Measurements from ENCODE around the gene SETDB1. TPM values are rescaled to one million over a fixed set of nuclear protein-coding genes. Genes with fewer than 3 reads are reported as not detected.

SETDB1 gene
- total and polyA plus RNA-seq, 8 donors, result 33.1 to 96.6 (median 90.0) TPM

DNA sequence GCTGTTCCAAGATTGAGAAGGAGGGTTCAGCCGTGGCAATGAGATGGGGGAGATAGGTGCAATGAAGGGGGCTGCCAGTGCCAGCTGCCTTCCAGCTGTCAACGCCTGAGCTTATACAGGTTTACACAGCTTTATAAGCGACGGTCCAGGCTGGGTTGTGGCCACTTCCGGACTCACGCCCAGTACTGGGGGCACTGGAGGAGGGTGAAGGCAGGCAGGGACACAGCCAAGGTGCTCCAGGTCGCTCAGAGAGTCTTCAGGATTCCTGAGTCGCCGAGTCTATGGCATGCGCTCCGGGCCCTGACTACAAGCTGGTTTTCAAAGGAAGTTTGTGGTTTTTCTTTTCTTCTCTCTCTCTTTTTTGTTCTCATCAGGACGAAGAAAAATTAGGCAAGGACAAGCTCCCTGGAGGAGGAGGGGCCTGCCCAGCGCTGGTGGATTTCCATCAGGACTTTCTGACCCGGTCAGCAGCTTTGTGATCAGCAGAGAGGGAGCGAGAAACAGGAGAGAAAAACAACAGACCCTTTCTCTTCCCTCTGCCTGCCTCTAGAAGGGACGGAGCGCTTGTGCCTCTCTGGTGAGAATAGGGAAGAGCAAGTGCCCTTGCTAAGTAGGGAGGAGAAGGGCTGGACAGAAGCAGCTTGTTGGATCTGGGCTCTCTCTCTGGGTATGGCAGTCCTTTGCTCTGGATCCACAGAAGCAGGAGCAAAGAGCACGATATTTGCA, 80.3 kb downstream of the SETDB1 start, which contains the start of gene MINDY1:
Gene MINDY1 (minus strand): TSS at position 576 of the 726 bp plus-strand sequence. CDS start 4,285 bp downstream, outside the sequence.
- H3K4me1 ChIP-seq, result peaks cover 40 to 87% of the 10 kb centered on the region in 2 donors
- H3K9me3 ChIP-seq, result no peaks in the 10 kb centered on the region
- intact Hi-C loops (cut with DNase I), result no loop called here
- H3K27ac ChIP-seq, result peak within 1 kb of the TSS; percentile 94 to 96
- H3K27me3 ChIP-seq, result no peaks in the 10 kb centered on the region
- peak; percentile 72 to 88 (median 78) for DNase-seq
- TF ChIP-seq, protein P1, sequence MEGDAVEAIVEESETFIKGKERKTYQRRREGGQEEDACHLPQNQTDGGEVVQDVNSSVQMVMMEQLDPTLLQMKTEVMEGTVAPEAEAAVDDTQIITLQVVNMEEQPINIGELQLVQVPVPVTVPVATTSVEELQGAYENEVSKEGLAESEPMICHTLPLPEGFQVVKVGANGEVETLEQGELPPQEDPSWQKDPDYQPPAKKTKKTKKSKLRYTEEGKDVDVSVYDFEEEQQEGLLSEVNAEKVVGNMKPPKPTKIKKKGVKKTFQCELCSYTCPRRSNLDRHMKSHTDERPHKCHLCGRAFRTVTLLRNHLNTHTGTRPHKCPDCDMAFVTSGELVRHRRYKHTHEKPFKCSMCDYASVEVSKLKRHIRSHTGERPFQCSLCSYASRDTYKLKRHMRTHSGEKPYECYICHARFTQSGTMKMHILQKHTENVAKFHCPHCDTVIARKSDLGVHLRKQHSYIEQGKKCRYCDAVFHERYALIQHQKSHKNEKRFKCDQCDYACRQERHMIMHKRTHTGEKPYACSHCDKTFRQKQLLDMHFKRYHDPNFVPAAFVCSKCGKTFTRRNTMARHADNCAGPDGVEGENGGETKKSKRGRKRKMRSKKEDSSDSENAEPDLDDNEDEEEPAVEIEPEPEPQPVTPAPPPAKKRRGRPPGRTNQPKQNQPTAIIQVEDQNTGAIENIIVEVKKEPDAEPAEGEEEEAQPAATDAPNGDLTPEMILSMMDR (IDR thresholded peaks at IDR 0.05), result peak; percentile 27 to 38
- H3K4me3 ChIP-seq, result peak within 1 kb of the TSS; percentile 58
- ATAC-seq, result peak; percentile 66
- no peaks in the 10 kb centered on the region for H3K36me3 ChIP-seq

DNA sequence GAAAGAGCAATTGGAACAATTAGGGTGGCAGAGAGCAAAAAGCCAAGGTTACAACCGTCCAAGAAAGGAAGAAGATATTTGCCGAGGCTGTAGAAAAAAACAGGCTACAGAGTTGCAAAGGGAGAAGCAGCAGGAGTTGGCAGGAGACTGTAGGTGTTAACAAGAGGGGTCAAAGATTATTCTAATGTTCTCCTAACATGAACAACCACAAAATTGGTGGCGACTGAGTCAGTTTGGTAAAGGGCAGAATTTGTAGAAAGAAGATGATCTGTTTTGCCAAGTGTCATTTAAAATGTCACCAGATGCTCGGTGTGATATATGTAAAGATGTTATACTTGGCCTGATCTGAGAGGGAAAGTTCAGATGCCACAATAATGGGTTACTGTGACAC, 81.7 kb downstream of the SETDB1 start:
- intact Hi-C loops (cut with DNase I), result no loop called here
- H3K27me3 ChIP-seq, result no peaks in the 10 kb centered on the region
- peak overlapping the region; percentile 94 to 96 for H3K27ac ChIP-seq
- peaks cover 47 to 76% of the 10 kb centered on the region in 2 donors for H3K4me1 ChIP-seq
- no peak for DNase-seq
- ATAC-seq, result no peak
- no peaks in the 10 kb centered on the region for H3K36me3 ChIP-seq
- TF ChIP-seq, protein P1 (IDR thresholded peaks at IDR 0.05), result no peak
- peak overlapping the region; percentile 65 to 66 for H3K4me3 ChIP-seq
- H3K9me3 ChIP-seq, result no peaks in the 10 kb centered on the region

DNA sequence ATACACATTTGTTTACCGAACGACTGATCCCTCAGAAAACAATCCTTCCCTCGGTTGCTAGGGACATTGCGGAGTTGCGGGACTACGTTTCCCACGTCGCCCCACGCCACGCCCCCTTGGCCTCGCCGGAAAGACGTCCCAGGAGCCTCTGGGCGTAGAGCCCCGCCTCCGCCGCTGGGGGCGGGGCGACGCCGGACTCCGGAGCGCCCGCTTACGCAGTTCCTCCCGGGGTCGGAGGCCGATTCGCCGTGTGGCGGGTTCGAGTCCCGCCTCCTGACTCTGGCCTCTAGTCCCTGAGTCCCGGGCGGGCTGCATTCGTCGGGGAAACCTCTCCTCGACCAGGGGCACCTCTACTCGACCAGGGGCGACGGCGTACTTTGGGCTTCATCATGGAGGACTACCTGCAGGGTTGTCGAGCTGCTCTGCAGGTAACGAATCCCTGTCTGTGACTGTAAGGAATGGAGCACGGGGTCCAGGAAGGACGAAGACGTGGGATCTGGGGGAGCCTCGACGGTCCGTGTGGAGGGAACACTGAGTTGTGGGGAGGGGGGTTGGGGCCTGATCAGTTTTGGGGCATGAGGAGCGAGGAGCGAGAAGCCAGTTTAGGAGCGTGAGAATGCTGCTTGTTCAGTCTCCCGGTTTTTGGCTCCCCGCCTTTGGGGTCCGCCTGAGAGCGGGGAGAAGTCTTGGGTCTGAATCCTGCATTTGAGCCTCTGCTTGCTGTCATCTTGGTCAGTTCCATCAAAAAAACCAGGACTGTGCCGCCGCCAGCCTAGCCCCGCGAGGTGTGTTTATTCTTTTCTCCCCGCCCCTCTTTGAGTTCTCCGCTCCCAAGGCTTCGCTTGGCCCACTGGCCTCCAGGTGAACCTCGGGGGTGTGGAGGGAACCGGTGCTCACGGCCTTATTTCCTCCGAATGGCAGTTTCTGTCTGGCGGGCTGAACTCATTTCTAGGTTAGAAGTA, 82.4 kb downstream of the SETDB1 start, which contains the start of gene PRUNE1:
Gene PRUNE1 (plus strand): TSS at position 206 of the 962 bp plus-strand sequence. CDS start 184 bp downstream, at position 390.
- intact Hi-C loops (cut with DNase I), result no loop called here
- ATAC-seq (peak; percentile 90), DNase-seq (peak; percentile 97 to 99 (median 98))
- Histone ChIP-seq H3K4me3 (peak within 1 kb of the TSS; percentile 65 to 66), H3K4me1 (peaks cover 47 to 74% of the 10 kb centered on the region in 2 donors), H3K27ac (peak within 1 kb of the TSS; percentile 94 to 96), H3K9me3 (no peaks in the 10 kb centered on the region), H3K36me3 (no peaks in the 10 kb centered on the region), H3K27me3 (no peaks in the 10 kb centered on the region)
- TF ChIP-seq, protein P1 (IDR thresholded peaks at IDR 0.05), result peak in 1 of 2 donors; percentile 25

DNA sequence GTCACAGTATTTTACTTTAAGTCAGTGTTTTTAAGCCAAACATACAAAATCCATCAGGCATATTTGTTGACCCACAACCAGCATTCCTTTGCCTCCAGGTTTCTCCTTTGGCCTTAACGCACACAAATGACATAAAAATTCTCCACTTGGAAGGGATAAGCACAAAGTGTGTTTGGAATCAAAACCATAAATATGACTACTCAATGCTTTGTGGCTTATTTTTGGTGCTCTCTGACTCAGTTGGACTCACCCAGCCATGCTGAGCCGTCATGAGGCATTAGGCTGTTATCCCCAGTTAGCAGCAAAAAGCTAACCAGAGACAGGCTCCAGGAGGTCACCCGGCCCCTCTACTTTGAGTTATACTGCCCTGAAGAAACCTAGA, 83.0 kb downstream of the SETDB1 start:
- Histone ChIP-seq H3K27ac (peak overlapping the region; percentile 94 to 96), H3K9me3 (no peaks in the 10 kb centered on the region), H3K4me1 (peaks cover 40 to 73% of the 10 kb centered on the region in 2 donors), H3K27me3 (no peaks in the 10 kb centered on the region), H3K4me3 (peak overlapping the region; percentile 65 to 66), H3K36me3 (no peaks in the 10 kb centered on the region)
- ATAC-seq, result no peak
- DNase-seq, result no peak
- TF ChIP-seq, protein P1 (IDR thresholded peaks at IDR 0.05), result no peak
- intact Hi-C loops (cut with DNase I), result no loop called here

Data from left lung (tissue), 10 donors.